Activated CD8-positive, alpha-beta memory T cell treated with anti-CD3 and anti-CD28 coated beads for 1 hour (primary cell): ENCODE data around the gene CRY1.
"Not testable (repeated sequence)": the region's sequence is repeated elsewhere in the genome, so short reads cannot be mapped to it uniquely, and the experiment has no call there.

Experiments
- DNase-seq, 2 donors: peaks; one replicate each; pipeline ENCODE4 v3.0.0-alpha.2; 2020; ENCODE audit warnings: low read depth in 1 of 2; ENCODE audit errors: extremely low read depth in 1 of 2

The CRY1 gene

GRCh38 chr12:107108995-107109508 lies 15.7 kb upstream of the CRY1 start:
- DNase-seq = no peak

GRCh38 chr12:107108366-107108765 lies 15.0 kb upstream of the CRY1 start:
- not testable (repeated sequence) for DNase-seq

GRCh38 chr12:107107381-107107780 lies 14.0 kb upstream of the CRY1 start:
- no peak for DNase-seq

- DNase-seq = no peak
These were observed 13.1 kb upstream of the CRY1 start for GRCh38 chr12:107106241-107107025.

GRCh38 chr12:107105410-107105703 lies 12.0 kb upstream of the CRY1 start:
- no peak for DNase-seq

GRCh38 chr12:107103516-107103915 lies 10.2 kb upstream of the CRY1 start:
- no peak for DNase-seq

- DNase-seq = no peak
These were observed 9.7 kb upstream of the CRY1 start for GRCh38 chr12:107103097-107103496.

- no peak for DNase-seq
These were observed 8.9 kb upstream of the CRY1 start for GRCh38 chr12:107102294-107102693.

- no peak for DNase-seq
These were observed 8.3 kb upstream of the CRY1 start for GRCh38 chr12:107101651-107102050.

GRCh38 chr12:107099917-107100316 lies 6.6 kb upstream of the CRY1 start:
- DNase-seq = no peak

GRCh38 chr12:107096571-107096970 lies 3.2 kb upstream of the CRY1 start:
- DNase-seq = no peak

GRCh38 chr12:107094183-107094448 lies 767 bp upstream of the CRY1 start:
- DNase-seq = no peak

- peak; percentile 64 to 66 for DNase-seq
These were observed 506 bp downstream of the CRY1 start for GRCh38 chr12:107092669-107093416.

GRCh38 chr12:107091989-107092641 lies 1.2 kb downstream of the CRY1 start:
- no peak for DNase-seq

GRCh38 chr12:107091381-107091780 lies 2.0 kb downstream of the CRY1 start:
- no peak for DNase-seq

- DNase-seq = no peak
These were observed 2.6 kb downstream of the CRY1 start for GRCh38 chr12:107090711-107091110.

- no peak for DNase-seq
These were observed 4.4 kb downstream of the CRY1 start for GRCh38 chr12:107088912-107089311.

GRCh38 chr12:107086314-107086713 lies 7.0 kb downstream of the CRY1 start:
- no peak for DNase-seq

GRCh38 chr12:107081778-107082177 lies 11.6 kb downstream of the CRY1 start:
- DNase-seq = no peak

- DNase-seq = no peak
These were observed 13.1 kb downstream of the CRY1 start for GRCh38 chr12:107080299-107080698.

GRCh38 chr12:107079172-107080011 lies 14.0 kb downstream of the CRY1 start:
- DNase-seq = no peak
